IMR-90 (cell line): ENCODE measurements around the gene COL5A1. TPM values are rescaled to one million over a fixed set of nuclear protein-coding genes. Genes with fewer than 3 reads are reported as not detected.

ENCODE experiments used
- ATAC-seq: fragments of 200-7000 bp; cut with Tn5 transposase; 2 replicates; pipeline ENCODE4 v1.9.1; 2020; ENCODE audit warnings: low read depth, mild to moderate bottlenecking, moderate library complexity
- BruUV-seq: library from RNA; stranded (reverse); fragments of 400-500 nt; replicated peaks from 2 replicates; lab custom pipeline; 2021; lab: Mats Ljungman, UMichigan
- CTCF ChIA-PET: fragments of 300-600 bp; formaldehyde crosslinking; extraction: SDS; loops from one replicate; lab custom pipeline; 2021; ENCODE audit warnings: antibody characterized with exemption; lab: Yijun Ruan, JAX
- POLR2A ChIA-PET: fragments of 300-600 bp; sonication (Branson Sonifier 250); formaldehyde crosslinking; loops from one replicate; lab custom pipeline; 2022; ENCODE audit warnings: antibody characterized with exemption; ENCODE audit not compliant: unreplicated experiment; lab: Charles Lee
- DNase-seq: peaks from one replicate; pipeline ENCODE4 v3.0.0; 2013
- H2AFZ ChIP-seq: replicated peaks from 2 replicates; pipeline ENCODE3; 2013; ENCODE audit warnings: low read length, mild to moderate bottlenecking; ENCODE audit not compliant: poor library complexity
- H2AK5ac ChIP-seq: 2 replicates; pipeline ENCODE4 v1.6.1; 2013; ENCODE audit warnings: low read depth, low read length, inconsistent platforms
- H2AK9ac ChIP-seq: replicated peaks from 2 replicates; pipeline ENCODE3; 2013; ENCODE audit warnings: mild to moderate bottlenecking, low read depth, low read length, moderate library complexity; ENCODE audit not compliant: poor library complexity
- H2BK120ac ChIP-seq: 2 replicates; pipeline ENCODE4 v1.6.1; 2013; ENCODE audit warnings: low read depth, low read length, inconsistent platforms
- H2BK15ac ChIP-seq: 3 replicates; pipeline ENCODE4 v1.6.1; 2013; ENCODE audit warnings: low read depth, low read length, inconsistent platforms
- H2BK20ac ChIP-seq: 2 replicates; pipeline ENCODE4 v1.6.1; 2013; ENCODE audit warnings: low read depth, mild to moderate bottlenecking, inconsistent platforms, low read length, moderate library complexity
- H2BK5ac ChIP-seq: 2 replicates; pipeline ENCODE4 v1.6.1; 2013; ENCODE audit warnings: mild to moderate bottlenecking, low read depth, low read length, inconsistent platforms; ENCODE audit not compliant: poor library complexity, severe bottlenecking
- H3K14ac ChIP-seq: replicated peaks from 2 replicates; pipeline ENCODE4 v1.6.1; 2013; ENCODE audit warnings: low read depth, low read length, inconsistent platforms
- H3K18ac ChIP-seq: 2 replicates; pipeline ENCODE4 v1.6.1; 2013; ENCODE audit warnings: low read depth, low read length, control low read depth
- H3K23ac ChIP-seq: 2 replicates; pipeline ENCODE4 v1.6.1; 2013; ENCODE audit warnings: low read depth, low read length, inconsistent platforms
- H3K27ac ChIP-seq: 2 replicates; pipeline ENCODE4 v1.5.1; 2013; ENCODE audit warnings: mild to moderate bottlenecking, control low read depth, low read length; ENCODE audit not compliant: insufficient read depth
- H3K27me3 ChIP-seq: 2 replicates; pipeline ENCODE4 v1.6.1; 2013; ENCODE audit warnings: low read length; ENCODE audit not compliant: control insufficient read depth, insufficient read depth
- H3K36me3 ChIP-seq: 2 replicates; pipeline ENCODE4 v1.6.1; 2013; ENCODE audit warnings: low read length, mixed read lengths; ENCODE audit not compliant: control insufficient read depth, insufficient read depth
- H3K4ac ChIP-seq: 2 replicates; pipeline ENCODE4 v1.6.1; 2013; ENCODE audit warnings: low read depth, low read length, inconsistent platforms
- H3K4me1 ChIP-seq: 2 replicates; pipeline ENCODE4 v1.6.1; 2013; ENCODE audit warnings: low read length, mixed read lengths; ENCODE audit not compliant: control insufficient read depth, insufficient read depth
- H3K4me2 ChIP-seq: 2 replicates; pipeline ENCODE4 v1.6.1; 2013; ENCODE audit warnings: low read depth, mild to moderate bottlenecking, control low read depth, low read length, moderate library complexity
- H3K4me3 ChIP-seq: 2 replicates; pipeline ENCODE4 v1.5.1; 2013; ENCODE audit warnings: low read depth, mild to moderate bottlenecking, control low read depth, low read length, moderate library complexity; ENCODE audit not compliant: insufficient read depth
- H3K56ac ChIP-seq: 2 replicates; pipeline ENCODE4 v1.6.1; 2013; ENCODE audit warnings: low read length, inconsistent platforms; ENCODE audit not compliant: insufficient read depth; ENCODE audit errors: extremely low read depth
- H3K79me1 ChIP-seq, 2 experiments: 2 replicates each; pipeline ENCODE4 v1.6.1; 2013; ENCODE audit warnings: low read length in 2 of 2, inconsistent platforms in 1 of 2, low read depth in 1 of 2
- H3K9ac ChIP-seq: 2 replicates; pipeline ENCODE4 v1.6.1; 2013; ENCODE audit warnings: low read depth, low read length, control low read depth
- H3K9me1 ChIP-seq: 2 replicates; pipeline ENCODE4 v1.6.1; 2013; ENCODE audit warnings: low read length, inconsistent platforms; ENCODE audit not compliant: insufficient read depth
- H3K9me3 ChIP-seq: 2 replicates; pipeline ENCODE4 v1.6.1; 2013; ENCODE audit warnings: low read length; ENCODE audit not compliant: control insufficient read depth, insufficient read depth
- H4K20me1 ChIP-seq: 2 replicates; pipeline ENCODE4 v1.6.1; 2013; ENCODE audit warnings: low read length, inconsistent platforms; ENCODE audit not compliant: insufficient read depth
- H4K5ac ChIP-seq: 2 replicates; pipeline ENCODE4 v1.6.1; 2013; ENCODE audit warnings: mild to moderate bottlenecking, low read depth, low read length, control low read depth
- H4K8ac ChIP-seq, 2 experiments: 2 replicates each; pipeline ENCODE4 v1.6.1; 2013; ENCODE audit warnings: low read depth in 2 of 2, low read length in 2 of 2, control low read depth in 1 of 2, inconsistent platforms in 1 of 2
- H4K91ac ChIP-seq: 2 replicates; pipeline ENCODE4 v1.6.1; 2013; ENCODE audit warnings: low read depth, low read length, inconsistent platforms; ENCODE audit not compliant: insufficient read depth
- MAFK ChIP-seq: IDR thresholded peaks from 2 replicates; pipeline ENCODE4 v1.6.1; 2012; ENCODE audit warnings: low read depth, low read length, improper control_type of control experiment
- MAZ ChIP-seq: IDR thresholded peaks from 2 replicates; pipeline ENCODE4 v1.6.1; 2012; ENCODE audit warnings: low read depth, mild to moderate bottlenecking, low read length, improper control_type of control experiment, moderate library complexity, borderline replicate concordance
- POLR2A ChIP-seq: IDR thresholded peaks from 2 replicates; pipeline ENCODE4 v1.6.1; 2012; ENCODE audit warnings: mild to moderate bottlenecking, low read depth, low read length
- RFX5 ChIP-seq: IDR thresholded peaks from 2 replicates; pipeline ENCODE4 v1.8.0; 2012; ENCODE audit warnings: low read depth, mild to moderate bottlenecking, low read length, moderate library complexity
- WGBS, 2 experiments: methylation state at CpG; one replicate each; pipeline versions ENCODE4 v1.1.5 to v1.1.7; 2013; ENCODE audit warnings: missing lambda C conversion rate in 2 of 2; ENCODE audit not compliant: insufficient read length in 1 of 2; ENCODE audit errors: extremely low coverage in 2 of 2; 5-methylcytosine and 5-hydroxymethylcytosine counted together
- dilution Hi-C: fragments of 300-500 bp; cut with HindIII; formaldehyde crosslinking; loops from one replicate; pipeline ENCODE4 v1.14.3; 2018; ENCODE audit warnings: low sequenced_read_pairs; ENCODE audit not compliant: unreplicated experiment
- in situ Hi-C: fragments of 300-500 bp; cut with MboI; formaldehyde crosslinking; loops from 3 replicates; pipeline ENCODE4 v1.14.3; 2019; ENCODE audit warnings: low sequenced_read_pairs, inconsistent platforms, mixed read lengths
- intact Hi-C: fragments of 100-400 bp; cut with micrococcal nuclease; formaldehyde crosslinking; loops from 2 replicates; pipeline ENCODE4 v1.10.0; 2022
- polyA plus RNA-seq, 3 experiments: library from polyadenylated mRNA; depleted of rRNA; stranded (reverse); fragments of >200 nt; gene quantifications; 2 replicates each; pipeline ENCODE4 v1.2.3, GENCODE V29; 2012; ENCODE audit warnings: low replicate concordance in 1 of 3
- total RNA-seq: library from RNA; depleted of rRNA; stranded (reverse); fragments of >200 nt; gene quantifications from 2 replicates; pipeline ENCODE4 v1.2.3, GENCODE V29; 2012
- TF ChIP-seq, protein P1 (sequence below): fragments of 150-350 bp; IDR thresholded peaks from 2 replicates; pipeline ENCODE4 v1.6.1; 2016; ENCODE audit warnings: low read depth, mild to moderate bottlenecking, low read length, moderate library complexity, borderline replicate concordance
- TF ChIP-seq, protein P2 (sequence below): conservative IDR thresholded peaks from 2 replicates; pipeline ENCODE4 v1.5.1; 2012; ENCODE audit warnings: mild to moderate bottlenecking, low read depth, low read length, improper control_type of control experiment

The COL5A1 gene
- total and polyA plus RNA-seq, 2 of the 4 experiments (the other 2 are of a cell fraction): 19.2 to 173 TPM

DNA sequence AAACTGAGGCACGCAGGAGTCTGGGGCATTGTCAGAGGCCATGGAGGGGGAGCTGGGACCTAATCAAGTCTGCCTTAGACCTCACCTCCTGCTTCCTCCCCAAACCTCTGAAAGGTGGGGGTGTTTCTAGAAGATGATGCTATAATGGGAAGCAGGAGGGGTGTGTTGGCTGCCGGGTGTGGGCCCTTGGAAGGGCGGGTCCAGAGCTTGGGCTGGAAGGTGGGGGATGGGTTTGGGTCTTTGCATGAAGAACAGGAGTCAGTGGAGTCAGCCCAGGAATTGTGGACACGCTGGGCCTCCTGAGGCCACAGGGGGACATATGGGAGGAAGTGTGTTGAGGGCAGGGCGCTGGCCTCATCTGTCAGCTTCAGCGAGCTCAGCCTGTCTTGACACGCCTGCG lies 138.0 kb downstream of the COL5A1 start:
- Histone ChIP-seq H3K4me1 (peaks cover 34% of the 10 kb centered on the region), H3K36me3 (peaks cover 81% of the 10 kb centered on the region), H4K91ac (no peak overlapping the region), H3K18ac (no peak overlapping the region), H3K4me3 (no peak overlapping the region), H4K8ac (no peak overlapping the region), H4K5ac (no peak overlapping the region), H2BK120ac (no peak overlapping the region), H2AK5ac (no peak overlapping the region), H3K4me2 (no peak overlapping the region), H2BK20ac (no peak overlapping the region), H3K9me1 (peaks cover 27% of the 10 kb centered on the region), H3K4ac (no peak overlapping the region), H2BK5ac (no peak overlapping the region), H3K14ac (no peak overlapping the region), H3K27me3 (no peaks in the 10 kb centered on the region), H3K56ac (no peak overlapping the region), H2AK9ac (peak overlapping the region; percentile 25), H3K27ac (no peak overlapping the region), H3K9ac (no peak overlapping the region), H3K79me1 (peaks cover 24 to 64% of the 10 kb centered on the region in 2 experiments), H2AFZ (no peak overlapping the region), H3K9me3 (no peaks in the 10 kb centered on the region), H2BK15ac (no peak overlapping the region), H3K23ac (no peak overlapping the region), H4K20me1 (peaks cover 36% of the 10 kb centered on the region)
- no TSS peak for BruUV-seq
- ChIA-PET POLR2A (no interaction called here), CTCF (no interaction called here)
- dilution Hi-C loops (no loop called here), intact Hi-C loops (loop anchor here (10.0 kb wide), 1 partner anchor 635 kb away; no protein-coding TSS in a partner anchor), in situ Hi-C loops (no loop called here)
- WGBS, 2 experiments: 100% methylated on average over 1 of the region's 8 CpGs; no CpG with 5 or more reads in 1 of the 2 experiments
- DNase-seq (no peak), ATAC-seq (no peak)
- TF ChIP-seq MAFK (no peak), RFX5 (no peak), POLR2A (no peak), MAZ (no peak)
- TF ChIP-seq, protein P1, sequence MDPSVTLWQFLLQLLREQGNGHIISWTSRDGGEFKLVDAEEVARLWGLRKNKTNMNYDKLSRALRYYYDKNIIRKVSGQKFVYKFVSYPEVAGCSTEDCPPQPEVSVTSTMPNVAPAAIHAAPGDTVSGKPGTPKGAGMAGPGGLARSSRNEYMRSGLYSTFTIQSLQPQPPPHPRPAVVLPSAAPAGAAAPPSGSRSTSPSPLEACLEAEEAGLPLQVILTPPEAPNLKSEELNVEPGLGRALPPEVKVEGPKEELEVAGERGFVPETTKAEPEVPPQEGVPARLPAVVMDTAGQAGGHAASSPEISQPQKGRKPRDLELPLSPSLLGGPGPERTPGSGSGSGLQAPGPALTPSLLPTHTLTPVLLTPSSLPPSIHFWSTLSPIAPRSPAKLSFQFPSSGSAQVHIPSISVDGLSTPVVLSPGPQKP: no peak
- TF ChIP-seq, protein P2, sequence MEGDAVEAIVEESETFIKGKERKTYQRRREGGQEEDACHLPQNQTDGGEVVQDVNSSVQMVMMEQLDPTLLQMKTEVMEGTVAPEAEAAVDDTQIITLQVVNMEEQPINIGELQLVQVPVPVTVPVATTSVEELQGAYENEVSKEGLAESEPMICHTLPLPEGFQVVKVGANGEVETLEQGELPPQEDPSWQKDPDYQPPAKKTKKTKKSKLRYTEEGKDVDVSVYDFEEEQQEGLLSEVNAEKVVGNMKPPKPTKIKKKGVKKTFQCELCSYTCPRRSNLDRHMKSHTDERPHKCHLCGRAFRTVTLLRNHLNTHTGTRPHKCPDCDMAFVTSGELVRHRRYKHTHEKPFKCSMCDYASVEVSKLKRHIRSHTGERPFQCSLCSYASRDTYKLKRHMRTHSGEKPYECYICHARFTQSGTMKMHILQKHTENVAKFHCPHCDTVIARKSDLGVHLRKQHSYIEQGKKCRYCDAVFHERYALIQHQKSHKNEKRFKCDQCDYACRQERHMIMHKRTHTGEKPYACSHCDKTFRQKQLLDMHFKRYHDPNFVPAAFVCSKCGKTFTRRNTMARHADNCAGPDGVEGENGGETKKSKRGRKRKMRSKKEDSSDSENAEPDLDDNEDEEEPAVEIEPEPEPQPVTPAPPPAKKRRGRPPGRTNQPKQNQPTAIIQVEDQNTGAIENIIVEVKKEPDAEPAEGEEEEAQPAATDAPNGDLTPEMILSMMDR: no peak
